Stimulated activated CD4-positive, alpha-beta T cell treated with anti-CD3 and anti-CD28 coated beads, Interleukin-15, amount 100 ng/mL, for 24 hours (primary cell): ENCODE data around the gene PTRHD1.
"Not testable (repeated sequence)": the region's sequence is repeated elsewhere in the genome, so short reads cannot be mapped to it uniquely, and the experiment has no call there.

Experiments
- DNase-seq: peaks from one replicate; pipeline ENCODE4 v3.0.0-alpha.2; 2020

PTRHD1 gene

GRCh38 chr2:24805811-24806660 lies 12.8 kb upstream of the PTRHD1 start:
- DNase-seq: not testable (repeated sequence)

DNA sequence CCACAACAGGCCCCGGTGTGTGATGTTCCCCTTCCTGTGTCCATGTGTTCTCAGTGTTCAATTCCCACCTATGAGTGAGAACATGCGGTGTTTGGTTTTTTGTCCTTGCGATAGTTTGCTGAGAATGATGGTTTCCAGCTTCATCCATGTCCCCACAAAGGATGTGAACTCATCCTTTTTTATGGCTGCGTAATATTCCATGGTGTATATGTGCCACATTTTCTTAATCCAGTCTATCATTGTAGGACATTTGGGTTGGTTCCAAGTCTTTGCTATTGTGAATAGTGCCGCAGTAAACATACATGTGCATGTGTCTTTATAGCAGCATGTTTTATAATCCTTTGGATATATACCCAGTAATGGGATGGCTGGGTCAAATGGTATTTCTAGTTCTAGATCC lies 7.3 kb upstream of the PTRHD1 start:
- not testable (repeated sequence) for DNase-seq

GRCh38 chr2:24797644-24798043 lies 4.5 kb upstream of the PTRHD1 start:
- no peak for DNase-seq

DNA sequence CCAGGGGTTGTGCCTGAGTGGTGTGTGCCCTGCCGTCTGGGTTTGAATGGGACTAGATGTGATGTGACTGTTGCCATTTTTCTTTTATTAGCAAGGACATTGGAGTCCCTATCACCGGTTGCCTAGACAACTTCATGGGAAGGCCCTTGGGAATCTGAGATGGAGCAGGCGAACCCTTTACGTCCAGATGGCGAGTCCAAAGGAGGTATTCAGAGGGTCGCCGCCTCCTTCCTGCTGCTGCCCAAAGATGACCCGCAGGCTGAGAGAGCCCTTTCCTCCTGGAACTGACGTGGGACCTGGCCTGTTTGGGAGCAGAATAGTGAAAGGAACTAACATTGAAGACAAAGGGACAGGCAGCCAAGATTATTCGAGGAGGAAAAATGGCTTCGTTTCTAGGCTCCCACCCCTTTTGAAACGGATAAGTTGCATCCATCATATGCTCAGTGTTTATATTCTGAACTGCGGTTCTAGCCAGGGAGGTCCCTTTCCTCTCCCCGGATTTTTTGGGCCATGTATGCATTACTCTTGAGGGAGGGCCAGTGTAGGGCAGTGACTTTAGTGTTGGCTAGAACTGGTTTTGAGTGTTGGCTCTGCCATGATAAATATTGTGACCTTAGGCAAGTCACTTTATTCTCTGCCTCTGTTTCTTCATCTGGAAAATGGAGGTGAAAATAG lies 707 bp upstream of the PTRHD1 start:
- peak; percentile 9 for DNase-seq

GRCh38 chr2:24792542-24792873 lies 683 bp downstream of the PTRHD1 start:
- DNase-seq: no peak

DNA sequence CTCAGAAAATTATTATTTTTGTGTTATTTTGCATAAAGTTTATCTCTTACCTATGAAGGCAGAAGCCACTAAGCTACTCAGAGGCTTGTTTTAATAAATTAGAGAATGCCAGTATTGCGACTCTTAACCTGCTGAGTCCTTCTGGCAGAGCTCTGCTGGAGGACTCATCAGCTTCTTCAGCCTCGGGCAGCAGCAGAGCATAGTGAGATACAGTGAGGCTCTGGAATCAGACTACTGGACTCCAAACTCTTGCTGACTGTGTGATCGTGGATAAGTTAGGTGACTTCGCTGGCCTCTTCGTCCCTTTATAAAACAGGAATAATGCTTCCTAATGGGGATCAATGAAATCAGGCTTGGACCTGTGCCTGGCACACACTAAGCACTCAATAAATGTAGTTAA lies 1.7 kb downstream of the PTRHD1 start:
- no peak for DNase-seq

DNA sequence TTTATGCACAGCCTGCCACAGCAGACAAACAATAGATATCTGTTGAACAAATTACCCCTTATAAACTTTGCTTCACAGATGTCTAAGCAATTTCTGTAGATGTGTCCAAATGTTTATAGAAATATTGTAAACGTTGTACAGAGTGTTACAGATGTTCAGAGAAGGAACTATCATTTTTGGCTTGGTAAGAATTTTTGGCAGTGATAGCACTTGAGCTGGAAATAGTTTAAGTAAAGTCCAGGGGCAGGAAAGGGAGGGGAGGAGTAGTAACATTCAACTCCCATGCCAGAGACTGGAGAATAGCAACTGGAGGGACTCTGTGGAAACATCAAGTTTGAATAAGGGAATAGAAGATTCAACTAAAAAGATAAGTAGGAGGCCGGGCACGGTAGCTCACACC lies 4.4 kb downstream of the PTRHD1 start:
- DNase-seq: no peak

- DNase-seq: no peak
Measured at GRCh38 chr2:24787532-24787931, 5.7 kb downstream of the PTRHD1 start.

DNA sequence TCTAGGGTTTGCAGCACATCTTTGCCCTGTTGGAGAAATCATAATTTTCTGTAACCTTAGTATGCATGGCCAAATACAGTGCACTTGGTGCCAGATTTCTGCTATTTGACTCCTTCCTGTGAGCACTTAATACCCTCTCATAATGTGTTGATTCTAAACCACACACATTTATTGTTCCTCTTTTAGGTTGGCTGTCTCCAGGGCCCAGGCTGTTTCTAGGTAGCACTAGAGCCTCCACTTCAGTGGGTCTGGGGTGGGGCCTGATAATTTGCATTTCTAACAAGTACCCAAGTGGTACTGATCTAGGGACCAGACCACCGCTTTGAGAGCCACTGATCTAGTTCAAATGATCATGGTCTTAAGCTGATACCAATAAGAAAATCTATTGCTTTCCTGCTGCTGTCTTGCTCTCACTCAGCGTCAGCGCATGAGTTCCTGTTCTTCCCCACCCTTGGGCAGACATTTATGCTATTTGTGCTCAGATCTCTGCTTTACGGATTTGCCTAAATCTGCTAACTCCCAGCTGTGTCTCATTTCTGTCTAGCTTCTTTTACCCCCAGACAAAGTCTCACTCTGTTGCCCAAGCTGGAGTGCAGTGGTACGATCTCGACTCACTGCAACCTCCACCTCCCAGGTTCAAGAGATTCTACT lies 7.4 kb downstream of the PTRHD1 start:
- DNase-seq: no peak

DNA sequence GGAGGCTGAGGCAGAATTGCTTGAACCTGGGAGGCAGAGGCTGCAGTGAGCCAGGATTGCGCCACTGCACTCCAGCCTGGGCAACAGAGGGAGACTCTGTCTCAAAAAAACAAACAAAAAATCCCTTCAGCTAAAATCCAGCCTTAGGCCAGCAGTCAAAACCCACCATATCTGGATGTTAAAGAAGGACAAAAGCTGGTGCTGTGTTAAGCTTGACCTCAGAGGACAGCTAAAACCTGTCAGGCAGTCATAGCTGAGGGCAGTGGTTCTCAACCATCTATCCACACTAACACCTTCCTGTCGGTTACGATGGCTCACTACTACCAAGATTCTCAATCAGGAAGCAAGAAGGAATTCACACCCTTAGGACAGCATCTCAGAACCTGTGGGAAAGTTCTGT lies 9.6 kb downstream of the PTRHD1 start:
- DNase-seq: no peak

GRCh38 chr2:24779116-24779515 lies 14.1 kb downstream of the PTRHD1 start:
- no peak for DNase-seq

DNA sequence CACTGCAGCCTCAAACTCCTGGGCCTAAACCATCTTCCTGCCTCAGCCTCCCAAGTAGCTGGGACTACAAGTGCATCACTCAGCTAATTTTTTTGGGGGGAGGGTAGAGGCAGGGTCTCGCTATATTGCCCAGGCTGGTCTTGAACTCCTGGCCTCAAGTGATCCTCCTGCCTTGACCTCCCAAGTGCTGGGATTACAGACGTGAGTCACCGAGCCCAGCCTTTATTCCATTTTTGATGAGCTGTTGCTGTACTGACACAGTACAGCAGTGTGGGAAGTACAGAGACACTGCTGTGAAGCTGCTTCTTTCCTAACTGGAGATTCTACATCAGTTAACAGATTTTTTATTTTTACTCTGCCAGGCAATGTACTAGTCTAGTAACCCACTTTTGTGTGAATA lies 18.8 kb downstream of the PTRHD1 start:
- no peak for DNase-seq

DNA sequence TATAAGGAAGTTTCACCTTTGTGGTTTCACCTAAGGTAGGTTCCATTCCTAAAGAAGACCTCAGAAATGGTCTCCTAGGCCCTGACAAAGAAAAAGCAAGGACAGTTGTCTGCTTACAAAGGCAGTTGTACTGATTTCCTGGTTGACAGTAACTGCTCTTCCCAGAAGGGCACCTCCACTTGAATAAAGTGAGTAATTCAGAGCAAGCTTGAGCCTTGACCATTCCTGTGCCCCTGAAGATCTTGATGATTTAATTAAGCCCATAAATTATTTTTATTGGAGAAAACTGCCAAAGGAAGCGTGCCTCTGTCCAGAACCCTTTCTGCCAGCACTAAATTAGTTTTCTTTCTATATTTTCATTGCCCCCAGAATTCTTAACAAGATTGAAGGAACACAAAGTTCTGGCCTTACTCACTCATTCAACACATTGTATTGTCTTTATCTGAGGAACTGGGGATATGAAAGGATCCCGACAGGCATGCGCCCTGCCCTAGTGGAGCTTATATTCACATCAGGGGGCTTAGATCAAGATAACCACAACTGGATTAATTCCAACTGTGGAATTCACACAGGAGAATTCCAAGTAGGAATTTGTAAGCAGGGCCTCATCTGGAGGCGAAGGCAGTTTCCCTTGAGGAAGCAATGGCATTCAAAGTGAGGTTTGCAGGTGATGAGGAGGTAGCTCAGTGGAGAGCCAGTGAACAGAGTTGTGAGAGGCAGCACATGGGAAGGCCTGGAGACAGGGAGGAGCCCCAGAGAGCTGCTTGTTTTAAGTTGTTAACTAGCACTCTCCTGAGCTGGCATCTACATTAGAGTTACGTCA lies 21.2 kb downstream of the PTRHD1 start:
- DNase-seq: no peak

- DNase-seq: no peak
Measured at GRCh38 chr2:24771061-24771460, 22.1 kb downstream of the PTRHD1 start.

GRCh38 chr2:24768601-24769000 lies 24.6 kb downstream of the PTRHD1 start:
- no peak for DNase-seq

GRCh38 chr2:24768013-24768412 lies 25.2 kb downstream of the PTRHD1 start:
- DNase-seq: no peak

- peak; percentile 20 for DNase-seq
Measured at GRCh38 chr2:24766609-24767008, 26.6 kb downstream of the PTRHD1 start.

- no peak for DNase-seq
Measured at GRCh38 chr2:24763843-24764242, 29.3 kb downstream of the PTRHD1 start.

GRCh38 chr2:24762518-24762917 lies 30.7 kb downstream of the PTRHD1 start:
- no peak for DNase-seq

DNA sequence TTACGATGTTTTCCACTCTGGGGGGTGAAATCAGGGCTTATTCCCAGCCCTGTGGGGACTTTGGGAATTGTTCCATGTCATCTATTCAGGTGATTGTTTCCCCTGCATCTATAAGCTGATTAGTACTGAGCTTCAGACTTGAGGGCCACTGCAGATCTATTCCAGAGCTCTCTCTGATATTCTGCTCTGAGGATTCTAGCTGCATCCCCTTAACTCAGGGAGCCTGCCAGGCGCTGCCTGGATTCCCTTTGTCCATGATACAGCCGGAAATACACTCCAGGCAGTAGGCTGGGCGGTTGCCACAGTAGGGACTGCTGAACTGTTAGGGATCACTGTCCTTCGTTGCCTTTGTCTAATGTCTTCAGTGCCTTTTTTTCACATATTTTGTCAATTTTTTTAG lies 31.3 kb downstream of the PTRHD1 start:
- no peak for DNase-seq

DNA sequence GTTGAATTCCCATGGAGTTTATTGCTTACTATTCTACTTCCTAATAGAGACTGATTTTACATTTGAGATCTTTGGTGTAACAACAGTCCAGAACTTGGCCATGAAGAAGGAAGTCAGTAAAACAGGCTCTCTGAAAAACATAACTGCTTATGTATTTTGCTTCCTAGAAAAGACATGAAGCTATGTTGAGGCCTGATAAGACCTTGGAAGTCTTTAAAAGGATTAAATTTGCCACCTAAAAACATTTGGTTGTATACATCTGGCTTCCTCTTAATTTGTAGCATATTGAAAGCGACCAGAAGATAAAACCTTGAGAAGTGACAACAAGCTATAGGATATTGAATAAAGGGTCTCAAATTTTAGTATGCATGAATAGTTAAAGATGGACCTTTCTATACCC lies 36.4 kb downstream of the PTRHD1 start:
- DNase-seq: no peak

DNA sequence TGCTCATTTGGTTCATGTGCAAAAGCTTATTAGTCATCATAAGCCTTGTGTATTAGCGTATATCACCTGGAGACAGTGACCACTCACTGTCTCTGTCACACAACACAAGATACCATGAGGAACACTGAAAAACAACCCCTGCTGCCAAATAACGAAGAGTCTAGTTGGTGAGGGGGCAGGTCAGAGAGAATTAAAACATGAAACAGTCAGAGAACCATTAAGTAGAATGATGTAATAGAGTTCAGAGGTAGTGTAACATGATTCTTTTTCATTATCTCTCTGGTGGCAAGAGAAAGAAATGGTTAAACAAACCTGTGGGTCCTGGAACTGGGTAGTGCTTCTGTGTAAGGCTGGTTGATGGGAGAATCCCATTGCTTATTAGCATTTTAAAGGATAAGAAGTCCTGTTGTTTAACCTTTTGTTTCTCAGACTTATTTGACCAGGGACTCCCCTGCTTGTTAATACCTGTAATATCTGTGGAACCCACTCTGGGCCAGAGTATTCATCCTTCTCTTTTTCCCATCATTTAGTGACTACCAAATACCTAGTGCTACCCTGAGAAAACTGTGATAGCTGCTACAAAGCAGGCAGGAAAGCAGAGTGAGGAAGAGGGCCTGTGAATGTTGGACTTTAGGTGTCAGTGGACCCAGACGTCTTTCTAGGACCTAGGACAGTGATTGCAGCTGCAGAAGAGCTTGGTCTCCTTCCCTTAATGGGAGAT lies 38.0 kb downstream of the PTRHD1 start:
- no peak for DNase-seq
